Cerebellar nuclear complex (tissue), 1 donor: ENCODE data around the gene GPRIN3.
A peak's percentile ranks its signal among the peaks of the same experiment; 100 is the strongest.
"Not testable (repeated sequence)": the region's sequence is repeated elsewhere in the genome, so short reads cannot be mapped to it uniquely, and the experiment has no call there.

Experiments
- DNase-seq, 2 experiments: peaks; one replicate each; lab custom pipeline; 2025; lab: John Stamatoyannopoulos, UW

The GPRIN3 gene

GRCh38 chr4:89216866-89217265, 90.7 kb downstream of the GPRIN3 start:
- peak; percentile 66 to 73 for DNase-seq

- no peak for DNase-seq
Measured at GRCh38 chr4:89216422-89216821, 91.2 kb downstream of the GPRIN3 start.

GRCh38 chr4:89215736-89216135, 91.9 kb downstream of the GPRIN3 start:
- DNase-seq: peak; percentile 8 to 14

GRCh38 chr4:89214308-89214707, 93.3 kb downstream of the GPRIN3 start:
- DNase-seq: no peak

- no peak for DNase-seq
Measured at GRCh38 chr4:89213382-89213701, 94.3 kb downstream of the GPRIN3 start.

GRCh38 chr4:89212666-89213381, 94.8 kb downstream of the GPRIN3 start:
- no peak for DNase-seq

- DNase-seq: no peak
Measured at GRCh38 chr4:89204624-89205023, 103.0 kb downstream of the GPRIN3 start.

GRCh38 chr4:89203902-89204301, 103.7 kb downstream of the GPRIN3 start:
- DNase-seq: no peak

- DNase-seq: not testable (repeated sequence)
Measured at GRCh38 chr4:89199394-89199793, 108.2 kb downstream of the GPRIN3 start.

- DNase-seq: no peak
Measured at GRCh38 chr4:89197920-89198319, 109.7 kb downstream of the GPRIN3 start.

- DNase-seq: no peak
Measured at GRCh38 chr4:89196745-89197144, 110.9 kb downstream of the GPRIN3 start.

GRCh38 chr4:89196056-89196674, 111.4 kb downstream of the GPRIN3 start:
- DNase-seq: no peak

- DNase-seq: no peak
Measured at GRCh38 chr4:89193843-89194242, 113.8 kb downstream of the GPRIN3 start.
